ENCODE data around the gene CLEC16A.

The CLEC16A gene

DNA sequence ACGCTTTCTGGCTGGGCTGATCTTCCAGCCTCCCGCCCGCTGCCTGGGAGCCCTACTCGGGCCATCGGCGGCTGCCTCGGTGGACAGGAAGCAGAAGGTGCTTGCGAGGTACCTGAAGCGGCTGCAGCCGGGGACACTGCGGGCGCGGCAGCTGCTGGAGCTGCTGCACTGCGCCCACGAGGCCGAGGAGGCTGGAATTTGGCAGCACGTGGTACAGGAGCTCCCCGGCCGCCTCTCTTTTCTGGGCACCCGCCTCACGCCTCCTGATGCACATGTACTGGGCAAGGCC lies 36.7 kb upstream of the CLEC16A start:
- Histone ChIP-seq H3K9me3 (ENCODE audit: control insufficient read depth in 5 of 5, low read length in 5 of 5) (peaks cover 0 to 13% (median 7%) of the 10 kb centered on the region in 5 donors), H3K27ac (ENCODE audit: low read depth, low read length) (no peak overlapping the region), H3K4me1 (ENCODE audit: control insufficient read depth in 5 of 5, insufficient read depth in 5 of 5, low read length in 5 of 5) (peaks cover 0 to 3% (median 0%) of the 10 kb centered on the region in 5 donors), H3K4me3 (ENCODE audit: low read depth in 1 of 5, low read length in 5 of 5) (no peak overlapping the region), H3K36me3 (ENCODE audit: control insufficient read depth in 5 of 5, insufficient read depth in 5 of 5, low read length in 5 of 5) (peaks cover 3 to 75% (median 31%) of the 10 kb centered on the region in 5 donors), H3K27me3 (ENCODE audit: control insufficient read depth in 5 of 5, insufficient read depth in 4 of 5, low read length in 5 of 5) (no peaks in the 10 kb centered on the region), H3K9ac (ENCODE audit: low read length in 5 of 5) (no peak overlapping the region)

- no peak overlapping the region for H3K9ac ChIP-seq (ENCODE audit: low read length in 5 of 5)
- H3K27ac ChIP-seq (ENCODE audit: low read depth, low read length) = no peak overlapping the region
- peaks cover 3 to 49% (median 15%) of the 10 kb centered on the region in 5 donors for H3K36me3 ChIP-seq (ENCODE audit: control insufficient read depth in 5 of 5, insufficient read depth in 5 of 5, low read length in 5 of 5)
- no peaks in the 10 kb centered on the region for H3K27me3 ChIP-seq (ENCODE audit: control insufficient read depth in 5 of 5, insufficient read depth in 4 of 5, low read length in 5 of 5)
- peaks cover 0 to 3% (median 0%) of the 10 kb centered on the region in 5 donors for H3K9me3 ChIP-seq (ENCODE audit: control insufficient read depth in 5 of 5, low read length in 5 of 5)
- H3K4me1 ChIP-seq (ENCODE audit: control insufficient read depth in 5 of 5, insufficient read depth in 5 of 5, low read length in 5 of 5) = peaks cover 0 to 8% (median 0%) of the 10 kb centered on the region in 5 donors
- no peak overlapping the region for H3K4me3 ChIP-seq (ENCODE audit: low read depth in 1 of 5, low read length in 5 of 5)
These were observed 33.1 kb upstream of the CLEC16A start for GRCh38 chr16:10911267-10911666.

- H3K4me1 ChIP-seq (ENCODE audit: control insufficient read depth in 5 of 5, insufficient read depth in 5 of 5, low read length in 5 of 5) = peaks cover 0 to 24% (median 19%) of the 10 kb centered on the region in 5 donors
- no peaks in the 10 kb centered on the region for H3K27me3 ChIP-seq (ENCODE audit: control insufficient read depth in 5 of 5, insufficient read depth in 4 of 5, low read length in 5 of 5)
- H3K36me3 ChIP-seq (ENCODE audit: control insufficient read depth in 5 of 5, insufficient read depth in 5 of 5, low read length in 5 of 5) = peaks cover 0 to 27% (median 2%) of the 10 kb centered on the region in 5 donors
- no peak overlapping the region for H3K27ac ChIP-seq (ENCODE audit: low read depth, low read length)
- H3K9ac ChIP-seq (ENCODE audit: low read length in 5 of 5) = no peak overlapping the region
- no peaks in the 10 kb centered on the region for H3K9me3 ChIP-seq (ENCODE audit: control insufficient read depth in 5 of 5, low read length in 5 of 5)
- no peak overlapping the region for H3K4me3 ChIP-seq (ENCODE audit: low read depth in 1 of 5, low read length in 5 of 5)
These were observed 27.8 kb upstream of the CLEC16A start for GRCh38 chr16:10916534-10916933.

- Histone ChIP-seq H3K4me1 (ENCODE audit: control insufficient read depth in 5 of 5, insufficient read depth in 5 of 5, low read length in 5 of 5) (peaks cover 3 to 35% (median 29%) of the 10 kb centered on the region in 5 donors), H3K27ac (ENCODE audit: low read depth, low read length) (peak overlapping the region; percentile 58), H3K4me3 (ENCODE audit: low read depth in 1 of 5, low read length in 5 of 5) (peak overlapping the region in 1 of 5 donors; percentile 8), H3K9ac (ENCODE audit: low read length in 5 of 5) (peak overlapping the region in 1 of 5 donors; percentile 5), H3K36me3 (ENCODE audit: control insufficient read depth in 5 of 5, insufficient read depth in 5 of 5, low read length in 5 of 5) (peaks cover 0 to 43% (median 5%) of the 10 kb centered on the region in 5 donors), H3K27me3 (ENCODE audit: control insufficient read depth in 5 of 5, insufficient read depth in 4 of 5, low read length in 5 of 5) (no peaks in the 10 kb centered on the region), H3K9me3 (ENCODE audit: control insufficient read depth in 5 of 5, low read length in 5 of 5) (no peaks in the 10 kb centered on the region)
These were observed 25.9 kb upstream of the CLEC16A start for GRCh38 chr16:10918294-10919002.

DNA sequence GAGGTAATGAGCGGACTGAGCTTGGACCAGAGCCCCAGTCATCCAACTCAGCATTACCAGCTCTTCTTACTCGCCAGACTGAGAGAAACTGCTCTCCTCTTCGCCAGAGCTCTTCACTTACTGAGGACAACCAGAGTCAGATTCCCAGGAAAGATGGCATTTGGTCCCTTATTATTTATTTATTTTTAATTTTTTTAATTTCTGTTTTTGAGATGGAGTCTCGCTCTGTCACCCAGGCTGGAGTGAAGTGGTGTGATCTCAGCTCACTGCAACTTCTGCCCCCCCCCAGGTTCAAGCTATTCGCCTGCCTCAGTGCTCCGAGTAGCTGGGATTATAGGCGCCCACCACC lies 25.4 kb upstream of the CLEC16A start:
- no peaks in the 10 kb centered on the region for H3K9me3 ChIP-seq (ENCODE audit: control insufficient read depth in 5 of 5, low read length in 5 of 5)
- no peak overlapping the region for H3K27ac ChIP-seq (ENCODE audit: low read depth, low read length)
- no peaks in the 10 kb centered on the region for H3K27me3 ChIP-seq (ENCODE audit: control insufficient read depth in 5 of 5, insufficient read depth in 4 of 5, low read length in 5 of 5)
- peaks cover 6 to 41% (median 32%) of the 10 kb centered on the region in 5 donors for H3K4me1 ChIP-seq (ENCODE audit: control insufficient read depth in 5 of 5, insufficient read depth in 5 of 5, low read length in 5 of 5)
- no peak overlapping the region for H3K9ac ChIP-seq (ENCODE audit: low read length in 5 of 5)
- no peak overlapping the region for H3K4me3 ChIP-seq (ENCODE audit: low read depth in 1 of 5, low read length in 5 of 5)
- H3K36me3 ChIP-seq (ENCODE audit: control insufficient read depth in 5 of 5, insufficient read depth in 5 of 5, low read length in 5 of 5) = peaks cover 0 to 48% (median 5%) of the 10 kb centered on the region in 5 donors

- Histone ChIP-seq H3K4me3 (ENCODE audit: low read depth in 1 of 5, low read length in 5 of 5) (no peak overlapping the region), H3K36me3 (ENCODE audit: control insufficient read depth in 5 of 5, insufficient read depth in 5 of 5, low read length in 5 of 5) (peaks cover 0 to 60% (median 17%) of the 10 kb centered on the region in 5 donors), H3K9ac (ENCODE audit: low read length in 5 of 5) (no peak overlapping the region), H3K27me3 (ENCODE audit: control insufficient read depth in 5 of 5, insufficient read depth in 4 of 5, low read length in 5 of 5) (no peaks in the 10 kb centered on the region), H3K9me3 (ENCODE audit: control insufficient read depth in 5 of 5, low read length in 5 of 5) (no peaks in the 10 kb centered on the region), H3K4me1 (ENCODE audit: control insufficient read depth in 5 of 5, insufficient read depth in 5 of 5, low read length in 5 of 5) (peaks cover 6 to 43% (median 32%) of the 10 kb centered on the region in 5 donors), H3K27ac (ENCODE audit: low read depth, low read length) (no peak overlapping the region)
These were observed 23.5 kb upstream of the CLEC16A start for GRCh38 chr16:10920726-10921427.

DNA sequence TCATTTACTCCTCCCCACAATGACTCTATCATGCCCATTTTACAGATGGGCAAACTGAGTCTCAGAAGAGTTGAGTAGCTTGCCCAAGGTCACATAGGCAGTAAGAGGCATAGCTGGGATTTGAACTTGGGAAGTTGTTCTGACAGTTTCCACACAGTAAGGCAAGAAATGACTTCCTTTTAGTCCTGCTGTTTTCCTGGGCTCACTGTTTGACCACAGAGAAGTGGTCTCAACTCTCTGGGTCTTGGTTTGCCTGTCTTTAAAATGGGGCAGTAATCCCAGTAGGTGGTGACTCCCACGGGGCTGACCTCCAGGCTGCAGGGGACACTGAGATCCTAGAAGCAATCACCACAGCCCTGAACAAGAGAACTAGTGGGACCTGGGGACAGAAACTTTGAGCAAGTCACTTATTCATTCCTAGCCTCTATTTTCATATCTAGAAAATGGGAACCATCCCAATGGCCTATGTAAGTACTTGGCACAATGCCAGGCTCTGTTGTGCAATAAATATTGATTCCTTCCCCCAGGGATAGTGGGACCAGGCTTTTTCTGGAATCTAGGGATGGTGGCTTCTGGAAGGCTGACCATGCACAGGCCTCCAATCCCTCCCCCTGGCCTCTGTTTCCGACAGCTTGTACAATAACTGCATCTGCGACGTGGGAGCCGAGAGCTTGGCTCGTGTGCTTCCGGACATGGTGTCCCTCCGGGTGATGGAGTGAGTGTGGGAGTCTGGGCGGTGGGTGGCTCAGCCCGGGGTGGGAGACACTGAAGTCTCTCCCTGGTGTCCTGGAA lies 22.6 kb upstream of the CLEC16A start:
- Histone ChIP-seq H3K27ac (ENCODE audit: low read depth, low read length) (no peak overlapping the region), H3K9me3 (ENCODE audit: control insufficient read depth in 5 of 5, low read length in 5 of 5) (no peaks in the 10 kb centered on the region), H3K27me3 (ENCODE audit: control insufficient read depth in 5 of 5, insufficient read depth in 4 of 5, low read length in 5 of 5) (no peaks in the 10 kb centered on the region), H3K4me1 (ENCODE audit: control insufficient read depth in 5 of 5, insufficient read depth in 5 of 5, low read length in 5 of 5) (peaks cover 6 to 43% (median 32%) of the 10 kb centered on the region in 5 donors), H3K9ac (ENCODE audit: low read length in 5 of 5) (peak overlapping the region in 1 of 5 donors; percentile 43), H3K4me3 (ENCODE audit: low read depth in 1 of 5, low read length in 5 of 5) (no peak overlapping the region), H3K36me3 (ENCODE audit: control insufficient read depth in 5 of 5, insufficient read depth in 5 of 5, low read length in 5 of 5) (peaks cover 0 to 61% (median 19%) of the 10 kb centered on the region in 5 donors)

DNA sequence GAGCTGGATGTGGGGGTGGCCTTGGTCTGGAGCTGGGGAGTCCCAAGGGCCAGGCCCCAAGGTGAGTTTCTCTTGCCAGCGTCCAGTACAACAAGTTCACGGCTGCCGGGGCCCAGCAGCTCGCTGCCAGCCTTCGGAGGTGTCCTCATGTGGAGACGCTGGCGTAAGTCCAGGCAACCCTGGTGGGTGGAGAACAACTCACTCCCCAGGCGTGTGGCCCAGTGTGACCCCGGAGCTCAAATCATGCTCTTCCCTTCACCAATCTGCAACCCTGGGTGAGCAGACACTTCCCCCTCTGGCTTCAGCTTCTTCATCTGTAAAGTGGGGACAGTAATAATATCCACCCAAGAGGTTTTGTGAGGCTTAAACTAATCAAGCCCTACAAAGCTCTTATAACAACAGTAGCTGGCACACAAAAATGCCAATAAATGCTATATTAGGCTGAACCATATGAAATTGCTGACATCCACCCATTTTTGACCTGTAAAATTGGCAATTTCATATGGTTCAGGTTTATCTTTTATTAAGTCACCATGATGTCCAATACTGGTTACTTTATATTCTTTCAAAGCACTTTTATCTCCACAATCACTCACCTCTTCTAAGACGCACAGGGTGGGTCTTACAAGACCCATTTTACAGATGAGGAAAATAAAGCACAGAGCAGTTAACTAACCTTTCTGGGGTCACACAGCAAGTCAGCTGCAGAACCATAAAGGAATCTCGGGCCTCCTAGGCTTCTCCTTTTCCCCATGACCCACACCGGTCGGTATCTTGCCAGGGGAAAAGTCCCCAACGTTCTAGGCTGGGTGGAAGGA lies 21.8 kb upstream of the CLEC16A start:
- Histone ChIP-seq H3K9me3 (ENCODE audit: control insufficient read depth in 5 of 5, low read length in 5 of 5) (no peaks in the 10 kb centered on the region), H3K27me3 (ENCODE audit: control insufficient read depth in 5 of 5, insufficient read depth in 4 of 5, low read length in 5 of 5) (no peaks in the 10 kb centered on the region), H3K4me1 (ENCODE audit: control insufficient read depth in 5 of 5, insufficient read depth in 5 of 5, low read length in 5 of 5) (peaks cover 6 to 43% (median 32%) of the 10 kb centered on the region in 5 donors), H3K27ac (ENCODE audit: low read depth, low read length) (no peak overlapping the region), H3K4me3 (ENCODE audit: low read depth in 1 of 5, low read length in 5 of 5) (no peak overlapping the region), H3K36me3 (ENCODE audit: control insufficient read depth in 5 of 5, insufficient read depth in 5 of 5, low read length in 5 of 5) (peaks cover 0 to 69% (median 23%) of the 10 kb centered on the region in 5 donors), H3K9ac (ENCODE audit: low read length in 5 of 5) (no peak overlapping the region)

- no peaks in the 10 kb centered on the region for H3K9me3 ChIP-seq (ENCODE audit: control insufficient read depth in 5 of 5, low read length in 5 of 5)
- no peak overlapping the region for H3K9ac ChIP-seq (ENCODE audit: low read length in 5 of 5)
- no peak overlapping the region for H3K27ac ChIP-seq (ENCODE audit: low read depth, low read length)
- H3K36me3 ChIP-seq (ENCODE audit: control insufficient read depth in 5 of 5, insufficient read depth in 5 of 5, low read length in 5 of 5) = peaks cover 0 to 70% (median 30%) of the 10 kb centered on the region in 5 donors
- peaks cover 6 to 40% (median 30%) of the 10 kb centered on the region in 5 donors for H3K4me1 ChIP-seq (ENCODE audit: control insufficient read depth in 5 of 5, insufficient read depth in 5 of 5, low read length in 5 of 5)
- H3K4me3 ChIP-seq (ENCODE audit: low read depth in 1 of 5, low read length in 5 of 5) = no peak overlapping the region
- H3K27me3 ChIP-seq (ENCODE audit: control insufficient read depth in 5 of 5, insufficient read depth in 4 of 5, low read length in 5 of 5) = no peaks in the 10 kb centered on the region
These were observed 21.2 kb upstream of the CLEC16A start for GRCh38 chr16:10923146-10923649.

Measured in subcutaneous abdominal adipose tissue (tissue), 5 donors.